ENCODE measurements around the gene STEAP1B.

STEAP1B gene

GRCh38 chr7:22373388-22373787 lies 126.6 kb downstream of the STEAP1B start:
- no peak overlapping the region for H2AFZ ChIP-seq (ENCODE audit: low read length)

GRCh38 chr7:22372863-22373262 lies 127.1 kb downstream of the STEAP1B start:
- Histone ChIP-seq H3K9ac (ENCODE audit: low read depth, low read length, poor library complexity, severe bottlenecking) (no peak overlapping the region), H3F3A (ENCODE audit: low read depth) (no peaks in the 10 kb centered on the region), H3K4me2 (ENCODE audit: low read depth, low read length, poor library complexity, severe bottlenecking) (no peak overlapping the region), H2AFZ (ENCODE audit: low read length) (no peak overlapping the region), H3K4me3 (ENCODE audit: low read length, poor library complexity, severe bottlenecking) (no peak overlapping the region), H4K20me1 (ENCODE audit: insufficient read depth, low read length, poor library complexity, severe bottlenecking) (no peaks in the 10 kb centered on the region), H3K79me2 (ENCODE audit: insufficient read depth, low read length) (no peaks in the 10 kb centered on the region), H3K9me3 (ENCODE audit: insufficient read depth, low read depth, low read length) (no peaks in the 10 kb centered on the region), H3K9me2 (replicated peaks; ENCODE audit: low read depth, low read length) (no peaks in the 10 kb centered on the region), H3K4me1 (ENCODE audit: insufficient read depth, low read length, poor library complexity, severe bottlenecking) (no peaks in the 10 kb centered on the region), H3K36me3 (ENCODE audit: insufficient read depth, low read length) (no peaks in the 10 kb centered on the region), H3K27me3 (ENCODE audit: insufficient read depth, low read length, poor library complexity, severe bottlenecking) (no peaks in the 10 kb centered on the region)
- TF ChIP-seq CTCF (conservative IDR thresholded peaks at IDR 0.05; ENCODE audit: low read length): no peak
- no peak for TF ChIP-seq EZH2phosphoT487 (IDR thresholded peaks at IDR 0.05; ENCODE audit: borderline replicate concordance)

More at GRCh38 chr7:22373388-22373787, 126.6 kb downstream of the STEAP1B start:
- Histone ChIP-seq H4K20me1 (ENCODE audit: insufficient read depth, low read length, poor library complexity, severe bottlenecking) (no peaks in the 10 kb centered on the region), H3K4me3 (ENCODE audit: low read length, poor library complexity, severe bottlenecking) (no peak overlapping the region), H3K4me2 (ENCODE audit: low read depth, low read length, poor library complexity, severe bottlenecking) (no peak overlapping the region), H3K27me3 (ENCODE audit: insufficient read depth, low read length, poor library complexity, severe bottlenecking) (no peaks in the 10 kb centered on the region), H3K79me2 (ENCODE audit: insufficient read depth, low read length) (no peaks in the 10 kb centered on the region), H3K9me3 (ENCODE audit: insufficient read depth, low read depth, low read length) (no peaks in the 10 kb centered on the region), H3K36me3 (ENCODE audit: insufficient read depth, low read length) (no peaks in the 10 kb centered on the region), H3K9me2 (replicated peaks; ENCODE audit: low read depth, low read length) (no peaks in the 10 kb centered on the region), H3F3A (ENCODE audit: low read depth) (no peaks in the 10 kb centered on the region), H3K4me1 (ENCODE audit: insufficient read depth, low read length, poor library complexity, severe bottlenecking) (no peaks in the 10 kb centered on the region), H3K9ac (ENCODE audit: low read depth, low read length, poor library complexity, severe bottlenecking) (no peak overlapping the region)
- TF ChIP-seq EZH2phosphoT487 (IDR thresholded peaks at IDR 0.05; ENCODE audit: borderline replicate concordance) (no peak), CTCF (conservative IDR thresholded peaks at IDR 0.05; ENCODE audit: low read length) (no peak)

- H3K79me2 ChIP-seq (ENCODE audit: insufficient read depth, low read length): no peaks in the 10 kb centered on the region
- TF ChIP-seq EZH2phosphoT487 (IDR thresholded peaks at IDR 0.05; ENCODE audit: borderline replicate concordance): no peak
- no peak for TF ChIP-seq CTCF (conservative IDR thresholded peaks at IDR 0.05; ENCODE audit: low read length)
- H3K9me2 ChIP-seq (replicated peaks; ENCODE audit: low read depth, low read length): no peaks in the 10 kb centered on the region
- no peak overlapping the region for H3K4me3 ChIP-seq (ENCODE audit: low read length, poor library complexity, severe bottlenecking)
- H3F3A ChIP-seq (ENCODE audit: low read depth): no peaks in the 10 kb centered on the region
- H3K4me2 ChIP-seq (ENCODE audit: low read depth, low read length, poor library complexity, severe bottlenecking): no peak overlapping the region
- H3K36me3 ChIP-seq (ENCODE audit: insufficient read depth, low read length): no peaks in the 10 kb centered on the region
- no peaks in the 10 kb centered on the region for H3K4me1 ChIP-seq (ENCODE audit: insufficient read depth, low read length, poor library complexity, severe bottlenecking)
- H2AFZ ChIP-seq (ENCODE audit: low read length): no peak overlapping the region
- H3K9ac ChIP-seq (ENCODE audit: low read depth, low read length, poor library complexity, severe bottlenecking): no peak overlapping the region
- H3K9me3 ChIP-seq (ENCODE audit: insufficient read depth, low read depth, low read length): no peaks in the 10 kb centered on the region
- no peaks in the 10 kb centered on the region for H4K20me1 ChIP-seq (ENCODE audit: insufficient read depth, low read length, poor library complexity, severe bottlenecking)
- no peaks in the 10 kb centered on the region for H3K27me3 ChIP-seq (ENCODE audit: insufficient read depth, low read length, poor library complexity, severe bottlenecking)
These were observed 128.1 kb downstream of the STEAP1B start for GRCh38 chr7:22371878-22372277.
